ENCODE results near the gene NFYC.

DNA sequence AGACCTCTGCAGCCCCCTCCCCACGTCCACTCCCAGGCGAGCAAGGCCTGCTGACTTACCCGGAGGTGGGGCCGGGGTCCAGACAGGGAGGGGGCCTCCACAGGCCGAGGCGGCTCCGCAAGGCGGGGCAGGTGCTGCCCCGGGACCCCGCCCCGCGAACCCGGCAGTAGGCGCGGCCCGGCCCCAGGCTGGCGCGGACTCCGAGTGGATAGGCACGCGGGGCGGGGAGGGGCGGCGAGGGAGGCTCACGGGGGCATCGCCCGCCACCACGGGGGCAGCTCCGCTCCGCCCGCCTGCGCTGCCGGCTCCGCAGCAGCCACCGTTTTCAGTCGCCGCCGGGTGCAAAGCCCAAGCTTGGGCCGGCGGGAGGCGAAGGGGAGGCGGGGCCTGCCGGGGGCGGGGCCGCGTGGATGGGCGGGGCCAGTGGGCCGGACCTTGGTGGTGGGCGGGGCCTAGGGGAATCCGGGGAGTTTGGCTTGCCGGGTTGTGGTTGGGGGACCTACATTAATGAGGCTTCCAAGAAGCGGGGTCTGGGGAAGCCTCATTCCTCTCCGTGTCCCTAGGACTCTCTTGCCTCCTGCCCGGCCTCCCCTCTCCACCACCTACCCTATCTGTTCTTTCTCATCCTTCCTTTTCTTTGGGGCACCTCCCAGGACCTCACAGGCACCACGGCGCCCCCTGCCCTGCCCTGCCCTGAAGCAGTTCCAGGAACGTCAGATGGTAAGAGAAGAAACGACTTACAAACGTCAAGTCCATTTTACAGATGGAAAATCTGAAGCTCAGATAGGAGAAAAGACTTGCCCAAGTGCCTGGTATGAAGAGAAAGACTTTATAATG is 26.0 kb upstream of the NFYC start, which contains the start of gene RIMS3:
- TF ChIP-seq POLR2AphosphoS5 (IDR thresholded peaks at IDR 0.05; ENCODE audit: low read depth) = peak; percentile 68
- no peak for TF ChIP-seq EZH2 (IDR thresholded peaks at IDR 0.05; ENCODE audit: low read depth, unreplicated experiment)
- peak; percentile 48 to 61 for TF ChIP-seq CTCF (conservative IDR thresholded peaks at IDR 0.05; ENCODE audit: low read depth in 2 of 2)
- TF ChIP-seq ZNF331 (CRISPR knock-in tag; IDR thresholded peaks at IDR 0.05; ENCODE audit: low read depth) = no peak

Data from GM23338 (cell line).